ENCODE data around the gene SLC45A2.

SLC45A2 gene

DNA sequence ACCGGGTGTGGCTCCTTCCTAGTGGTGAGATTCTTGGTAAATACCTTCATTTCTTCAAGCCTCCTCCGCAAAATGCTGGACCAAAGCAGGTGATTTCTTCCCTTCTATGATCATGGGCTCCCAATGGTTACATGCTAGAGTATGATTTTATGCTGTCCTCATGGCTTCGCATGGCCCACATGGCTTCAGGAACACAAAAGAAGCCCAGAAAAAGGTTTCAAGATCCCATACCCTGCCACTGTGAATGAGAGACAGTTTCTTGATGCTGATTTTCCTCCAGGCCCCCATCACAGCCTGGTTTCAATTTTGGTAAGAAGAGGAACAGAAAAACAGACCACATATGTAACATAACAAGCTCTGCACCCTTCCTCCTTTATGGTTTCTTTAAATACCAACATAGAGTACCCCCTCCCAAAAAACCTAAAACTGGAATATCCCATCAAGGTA is 50.7 kb downstream of the SLC45A2 start:
- TF ChIP-seq SIN3A (IDR thresholded peaks at IDR 0.05; ENCODE audit: borderline replicate concordance, insufficient read depth, low read length) (no peak), POLR2AphosphoS5 (IDR thresholded peaks at IDR 0.05; ENCODE audit: low read depth, low read length) (no peak), FOXP2 (optimal IDR thresholded peaks at IDR 0.05; ENCODE audit: borderline replicate concordance, extremely low read depth, extremely low read length, insufficient read depth) (no peak), TAF1 (IDR thresholded peaks at IDR 0.05; ENCODE audit: borderline replicate concordance, insufficient read depth, low read length) (no peak)
- TF ChIP-seq, protein P1, sequence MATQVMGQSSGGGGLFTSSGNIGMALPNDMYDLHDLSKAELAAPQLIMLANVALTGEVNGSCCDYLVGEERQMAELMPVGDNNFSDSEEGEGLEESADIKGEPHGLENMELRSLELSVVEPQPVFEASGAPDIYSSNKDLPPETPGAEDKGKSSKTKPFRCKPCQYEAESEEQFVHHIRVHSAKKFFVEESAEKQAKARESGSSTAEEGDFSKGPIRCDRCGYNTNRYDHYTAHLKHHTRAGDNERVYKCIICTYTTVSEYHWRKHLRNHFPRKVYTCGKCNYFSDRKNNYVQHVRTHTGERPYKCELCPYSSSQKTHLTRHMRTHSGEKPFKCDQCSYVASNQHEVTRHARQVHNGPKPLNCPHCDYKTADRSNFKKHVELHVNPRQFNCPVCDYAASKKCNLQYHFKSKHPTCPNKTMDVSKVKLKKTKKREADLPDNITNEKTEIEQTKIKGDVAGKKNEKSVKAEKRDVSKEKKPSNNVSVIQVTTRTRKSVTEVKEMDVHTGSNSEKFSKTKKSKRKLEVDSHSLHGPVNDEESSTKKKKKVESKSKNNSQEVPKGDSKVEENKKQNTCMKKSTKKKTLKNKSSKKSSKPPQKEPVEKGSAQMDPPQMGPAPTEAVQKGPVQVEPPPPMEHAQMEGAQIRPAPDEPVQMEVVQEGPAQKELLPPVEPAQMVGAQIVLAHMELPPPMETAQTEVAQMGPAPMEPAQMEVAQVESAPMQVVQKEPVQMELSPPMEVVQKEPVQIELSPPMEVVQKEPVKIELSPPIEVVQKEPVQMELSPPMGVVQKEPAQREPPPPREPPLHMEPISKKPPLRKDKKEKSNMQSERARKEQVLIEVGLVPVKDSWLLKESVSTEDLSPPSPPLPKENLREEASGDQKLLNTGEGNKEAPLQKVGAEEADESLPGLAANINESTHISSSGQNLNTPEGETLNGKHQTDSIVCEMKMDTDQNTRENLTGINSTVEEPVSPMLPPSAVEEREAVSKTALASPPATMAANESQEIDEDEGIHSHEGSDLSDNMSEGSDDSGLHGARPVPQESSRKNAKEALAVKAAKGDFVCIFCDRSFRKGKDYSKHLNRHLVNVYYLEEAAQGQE (IDR thresholded peaks at IDR 0.05; ENCODE audit: insufficient read depth in 1 of 2, low read depth in 2 of 2, low read length in 2 of 2) = no peak

DNA sequence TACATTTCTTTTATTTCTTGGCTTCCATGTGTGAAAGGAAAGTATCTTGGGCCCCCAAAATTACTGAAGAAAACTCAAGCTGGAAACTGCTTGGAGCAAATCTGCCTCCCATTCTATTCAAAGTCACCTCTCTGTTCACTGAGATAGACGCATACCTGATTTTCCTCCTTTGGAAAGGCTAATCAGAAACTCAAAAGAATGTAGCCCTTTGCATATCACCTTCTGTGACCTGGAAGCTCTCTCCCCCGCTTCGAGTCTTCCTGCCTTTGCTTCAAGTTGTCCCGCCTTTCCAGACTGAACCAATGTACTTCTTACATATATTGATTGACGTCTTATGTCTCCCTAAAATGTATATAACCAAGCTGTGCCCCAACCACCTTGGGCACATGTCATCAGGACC is 53.4 kb downstream of the SLC45A2 start:
- TF ChIP-seq FOXP2 (optimal IDR thresholded peaks at IDR 0.05; ENCODE audit: borderline replicate concordance, extremely low read depth, extremely low read length, insufficient read depth) = no peak
- TF ChIP-seq TAF1 (IDR thresholded peaks at IDR 0.05; ENCODE audit: borderline replicate concordance, insufficient read depth, low read length) = no peak
- no peak for TF ChIP-seq SIN3A (IDR thresholded peaks at IDR 0.05; ENCODE audit: borderline replicate concordance, insufficient read depth, low read length)
- TF ChIP-seq POLR2AphosphoS5 (IDR thresholded peaks at IDR 0.05; ENCODE audit: low read depth, low read length) = no peak
- TF ChIP-seq, protein P1 (IDR thresholded peaks at IDR 0.05; ENCODE audit: insufficient read depth in 1 of 2, low read depth in 2 of 2, low read length in 2 of 2) = no peak

DNA sequence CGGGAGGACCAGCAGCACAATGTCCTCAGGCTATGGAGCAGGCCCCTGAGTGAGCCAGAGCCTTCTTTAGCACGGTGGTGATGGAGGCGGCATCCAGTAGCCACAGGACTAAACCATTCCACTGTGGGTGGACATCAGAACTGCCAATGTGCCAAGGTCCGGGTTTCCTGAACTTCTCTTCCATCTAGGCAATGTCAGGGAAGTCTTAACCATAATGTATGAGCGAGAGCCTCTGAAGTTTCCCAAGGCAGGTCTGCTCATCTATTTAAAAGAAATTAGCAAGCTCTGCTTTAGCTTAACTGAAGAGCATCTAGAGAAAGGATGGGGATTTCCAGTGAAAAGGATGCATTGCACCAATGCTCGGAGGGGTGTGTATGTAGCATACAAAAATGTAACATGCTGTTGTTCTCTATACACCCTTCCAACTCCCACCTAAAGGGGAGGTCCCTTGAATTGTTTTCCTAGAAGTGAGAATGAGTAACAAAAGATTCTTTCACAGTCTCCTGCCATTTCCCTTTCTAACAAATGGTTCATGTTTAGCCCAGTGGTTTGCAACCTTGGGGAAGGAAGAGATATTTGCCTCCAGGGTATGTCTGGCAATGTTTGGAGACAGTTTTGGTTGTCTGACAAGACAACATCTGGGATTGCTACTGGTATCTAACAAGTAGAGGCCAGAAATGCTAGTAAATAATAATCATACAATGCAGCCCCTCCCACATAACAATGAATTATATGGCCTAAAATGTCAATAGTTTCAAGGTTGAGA is 54.4 kb downstream of the SLC45A2 start:
- TF ChIP-seq TAF1 (IDR thresholded peaks at IDR 0.05; ENCODE audit: borderline replicate concordance, insufficient read depth, low read length) (no peak), SIN3A (IDR thresholded peaks at IDR 0.05; ENCODE audit: borderline replicate concordance, insufficient read depth, low read length) (no peak), POLR2AphosphoS5 (IDR thresholded peaks at IDR 0.05; ENCODE audit: low read depth, low read length) (no peak), FOXP2 (optimal IDR thresholded peaks at IDR 0.05; ENCODE audit: borderline replicate concordance, extremely low read depth, extremely low read length, insufficient read depth) (no peak)
- TF ChIP-seq, protein P1 (IDR thresholded peaks at IDR 0.05; ENCODE audit: insufficient read depth in 1 of 2, low read depth in 2 of 2, low read length in 2 of 2) = no peak

DNA sequence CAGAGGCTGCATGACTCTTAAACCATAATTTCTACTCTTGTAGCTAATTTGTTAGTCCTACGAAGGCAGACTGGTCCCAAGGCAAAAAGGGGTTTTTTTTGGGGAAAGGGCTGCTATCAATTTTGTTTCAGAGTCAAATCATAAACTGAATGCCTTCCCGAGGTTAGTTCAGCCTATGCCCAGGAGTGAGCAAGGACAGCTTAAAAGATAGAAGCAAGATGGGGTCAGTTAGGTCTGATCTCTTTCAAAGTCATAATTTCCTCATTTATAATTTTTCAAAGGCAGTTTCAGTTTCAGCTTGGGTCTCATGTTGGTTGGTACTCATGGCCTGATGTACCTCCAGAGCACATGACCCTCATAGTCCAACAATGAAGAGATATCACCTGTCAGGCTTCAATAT is 56.2 kb downstream of the SLC45A2 start:
- TF ChIP-seq TAF1 (IDR thresholded peaks at IDR 0.05; ENCODE audit: borderline replicate concordance, insufficient read depth, low read length) = no peak
- no peak for TF ChIP-seq SIN3A (IDR thresholded peaks at IDR 0.05; ENCODE audit: borderline replicate concordance, insufficient read depth, low read length)
- TF ChIP-seq FOXP2 (optimal IDR thresholded peaks at IDR 0.05; ENCODE audit: borderline replicate concordance, extremely low read depth, extremely low read length, insufficient read depth) = no peak

DNA sequence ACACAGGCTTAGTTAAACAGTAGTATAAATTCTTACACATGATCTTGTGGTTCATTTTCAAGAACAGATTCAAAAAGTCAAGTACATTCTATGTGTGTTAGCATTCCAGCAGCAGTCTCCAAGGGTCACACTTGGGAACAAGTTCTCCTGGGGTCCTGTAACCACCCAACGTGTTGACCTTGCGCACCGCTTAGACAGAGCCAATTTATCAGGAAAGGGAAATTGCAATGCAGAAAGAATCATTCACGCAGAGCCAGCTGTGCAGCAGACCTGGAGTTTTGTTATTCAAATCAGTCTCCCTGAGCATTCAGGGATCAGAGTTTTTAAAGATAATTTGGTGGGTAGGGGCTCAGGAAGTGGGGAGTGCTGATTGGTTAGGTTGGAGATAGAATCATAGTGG is 56.8 kb downstream of the SLC45A2 start:
- TF ChIP-seq POLR2AphosphoS5 (IDR thresholded peaks at IDR 0.05; ENCODE audit: low read depth, low read length) (no peak), SIN3A (IDR thresholded peaks at IDR 0.05; ENCODE audit: borderline replicate concordance, insufficient read depth, low read length) (no peak), TAF1 (IDR thresholded peaks at IDR 0.05; ENCODE audit: borderline replicate concordance, insufficient read depth, low read length) (no peak)
- TF ChIP-seq, protein P1 (IDR thresholded peaks at IDR 0.05; ENCODE audit: insufficient read depth in 1 of 2, low read depth in 2 of 2, low read length in 2 of 2) = no peak
